ENCODE results near the gene DOK3.
A peak's percentile ranks its signal among the peaks of the same experiment; 100 is the strongest.

The DOK3 gene

GRCh38 chr5:177553671-177554429 lies 44.2 kb upstream of the DOK3 start:
- peak overlapping the region; percentile 80 for H3K4me3 ChIP-seq (ENCODE audit: low read length)
- TF ChIP-seq, protein P1, sequence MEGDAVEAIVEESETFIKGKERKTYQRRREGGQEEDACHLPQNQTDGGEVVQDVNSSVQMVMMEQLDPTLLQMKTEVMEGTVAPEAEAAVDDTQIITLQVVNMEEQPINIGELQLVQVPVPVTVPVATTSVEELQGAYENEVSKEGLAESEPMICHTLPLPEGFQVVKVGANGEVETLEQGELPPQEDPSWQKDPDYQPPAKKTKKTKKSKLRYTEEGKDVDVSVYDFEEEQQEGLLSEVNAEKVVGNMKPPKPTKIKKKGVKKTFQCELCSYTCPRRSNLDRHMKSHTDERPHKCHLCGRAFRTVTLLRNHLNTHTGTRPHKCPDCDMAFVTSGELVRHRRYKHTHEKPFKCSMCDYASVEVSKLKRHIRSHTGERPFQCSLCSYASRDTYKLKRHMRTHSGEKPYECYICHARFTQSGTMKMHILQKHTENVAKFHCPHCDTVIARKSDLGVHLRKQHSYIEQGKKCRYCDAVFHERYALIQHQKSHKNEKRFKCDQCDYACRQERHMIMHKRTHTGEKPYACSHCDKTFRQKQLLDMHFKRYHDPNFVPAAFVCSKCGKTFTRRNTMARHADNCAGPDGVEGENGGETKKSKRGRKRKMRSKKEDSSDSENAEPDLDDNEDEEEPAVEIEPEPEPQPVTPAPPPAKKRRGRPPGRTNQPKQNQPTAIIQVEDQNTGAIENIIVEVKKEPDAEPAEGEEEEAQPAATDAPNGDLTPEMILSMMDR (conservative IDR thresholded peaks at IDR 0.05; ENCODE audit: low read length): no peak
- no peak for DNase-seq (ENCODE audit: low read depth)

DNA sequence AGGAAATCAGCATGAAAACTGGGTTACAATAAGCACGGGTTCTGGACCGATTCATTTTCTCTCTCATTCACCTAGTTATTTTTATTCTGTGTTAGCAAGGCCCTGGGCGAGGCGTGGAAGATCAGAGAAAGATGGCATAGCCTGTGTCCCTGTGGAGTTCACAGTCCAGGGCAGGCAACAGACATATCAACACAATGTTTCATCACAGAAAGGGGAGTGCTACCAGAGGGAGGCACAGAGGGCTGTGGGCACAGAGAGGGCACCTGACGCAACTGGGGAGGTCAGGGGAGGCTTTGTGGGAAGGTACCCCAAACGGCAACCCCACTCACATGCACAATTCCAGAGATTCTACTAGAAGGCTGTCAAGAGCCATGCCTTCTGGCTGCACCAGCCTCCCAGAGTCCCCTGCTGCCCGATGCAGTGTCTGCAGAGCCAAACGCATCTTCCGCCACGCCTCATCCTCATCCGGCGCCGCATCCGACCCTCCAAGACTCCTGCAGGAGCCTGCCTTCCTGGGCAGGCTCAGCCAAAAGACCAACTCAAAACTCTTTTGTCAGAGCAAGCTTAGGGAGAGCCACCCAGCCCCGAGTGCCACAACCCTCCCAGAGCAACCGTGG lies 43.3 kb upstream of the DOK3 start:
- TF ChIP-seq, protein P1 (conservative IDR thresholded peaks at IDR 0.05; ENCODE audit: low read length): peak; percentile 34
- DNase-seq (ENCODE audit: low read depth): peak; percentile 28
- H3K4me3 ChIP-seq (ENCODE audit: low read length): peak overlapping the region; percentile 80

- no peak for DNase-seq (ENCODE audit: low read depth)
- no peak overlapping the region for H3K4me3 ChIP-seq (ENCODE audit: low read length)
- TF ChIP-seq, protein P1 (conservative IDR thresholded peaks at IDR 0.05; ENCODE audit: low read length): no peak
Observed at GRCh38 chr5:177550122-177550521, 40.5 kb upstream of the DOK3 start.

GRCh38 chr5:177548495-177548894 lies 38.9 kb upstream of the DOK3 start:
- H3K4me3 ChIP-seq (ENCODE audit: low read length): no peak overlapping the region
- no peak for DNase-seq (ENCODE audit: low read depth)
- TF ChIP-seq, protein P1 (conservative IDR thresholded peaks at IDR 0.05; ENCODE audit: low read length): no peak

DNA sequence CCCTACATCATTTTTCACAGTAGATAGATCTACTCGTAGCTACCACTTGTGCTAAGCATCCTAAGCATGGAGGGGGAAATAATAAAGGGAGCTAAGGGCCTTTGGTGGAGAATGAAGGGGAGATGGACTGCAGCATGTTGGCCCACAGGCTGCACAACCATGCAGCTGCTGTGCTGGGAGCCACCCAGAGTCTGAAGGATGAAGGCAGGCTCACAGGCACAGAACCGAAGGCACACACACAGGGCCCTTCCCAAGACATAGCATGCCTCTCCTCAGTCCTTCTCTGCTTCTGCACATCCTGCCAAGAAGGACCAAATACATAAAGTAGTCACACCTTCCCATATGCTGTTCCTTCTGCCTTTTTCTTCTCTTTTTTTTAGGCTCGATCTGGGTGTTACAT lies 38.1 kb upstream of the DOK3 start:
- DNase-seq (ENCODE audit: low read depth): no peak
- TF ChIP-seq, protein P1 (conservative IDR thresholded peaks at IDR 0.05; ENCODE audit: low read length): no peak
- H3K4me3 ChIP-seq (ENCODE audit: low read length): no peak overlapping the region

DNA sequence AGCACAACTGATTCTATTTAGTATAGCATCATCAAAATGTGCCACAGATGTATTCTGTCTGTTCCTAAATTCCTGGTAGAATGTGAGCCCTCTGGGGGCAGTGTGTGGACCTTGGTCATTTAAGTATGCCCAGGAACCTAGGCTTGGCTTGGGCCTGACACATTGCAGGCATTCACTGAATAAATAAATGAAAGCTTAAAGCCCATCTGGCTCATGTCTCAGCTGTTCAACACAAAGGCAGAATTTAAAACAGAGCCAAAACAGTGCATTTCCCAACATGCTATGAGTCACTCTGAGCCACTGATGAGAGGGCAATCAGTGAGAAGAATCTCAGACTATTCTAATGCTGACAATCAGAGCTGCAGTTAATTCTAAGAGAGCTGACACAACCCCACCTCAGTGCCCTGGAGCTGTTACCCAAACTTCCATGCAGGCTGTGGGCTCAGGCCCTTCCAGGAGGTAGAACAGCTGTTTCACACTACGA lies 36.7 kb upstream of the DOK3 start:
- no peak overlapping the region for H3K4me3 ChIP-seq (ENCODE audit: low read length)
- peak; percentile 99 for DNase-seq (ENCODE audit: low read depth)
- TF ChIP-seq, protein P1 (conservative IDR thresholded peaks at IDR 0.05; ENCODE audit: low read length): peak; percentile 26; the same call in 1 of the 2 replicates
